Stimulated activated CD4-positive, alpha-beta T cell treated with anti-CD3 and anti-CD28 coated beads, Interleukin-12 subunit alpha, Interleukin-12 subunit beta, amount 100 ng/mL, for 48 hours (primary cell): Measurements from ENCODE around the gene DAZAP1.

Experiments used
- DNase-seq, 3 donors: peaks; one replicate each; pipeline ENCODE4 v3.0.0-alpha.2; 2020; ENCODE audit warnings: low read depth in 2 of 3, low spot score in 1 of 3

The DAZAP1 gene

GRCh38 chr19:1377176-1377964 lies 30.0 kb upstream of the DAZAP1 start:
- DNase-seq = no peak

- no peak for DNase-seq
Measured at GRCh38 chr19:1377965-1378785, 29.2 kb upstream of the DAZAP1 start.

- DNase-seq = no peak
Measured at GRCh38 chr19:1379126-1379905, 28.1 kb upstream of the DAZAP1 start.

- no peak for DNase-seq
Measured at GRCh38 chr19:1379961-1380489, 27.4 kb upstream of the DAZAP1 start.

- no peak for DNase-seq
Measured at GRCh38 chr19:1382250-1382649, 25.1 kb upstream of the DAZAP1 start.

DNA sequence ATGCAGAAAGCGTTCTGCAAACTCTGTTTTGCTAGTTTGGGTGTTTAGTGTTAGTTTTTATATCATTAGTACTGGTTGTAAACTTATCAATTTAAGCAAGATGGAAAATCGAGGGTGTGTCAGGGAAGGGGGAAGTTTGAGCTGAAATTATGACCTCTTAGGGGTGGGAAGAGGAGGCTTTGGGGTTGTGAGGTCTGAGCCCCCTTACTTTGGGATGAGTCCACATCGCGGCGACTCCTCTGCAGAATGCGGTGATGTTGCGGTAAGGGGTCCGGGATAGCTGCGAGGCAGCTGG lies 24.4 kb upstream of the DAZAP1 start:
- DNase-seq = no peak

GRCh38 chr19:1383312-1384084 lies 23.9 kb upstream of the DAZAP1 start, which contains the start of gene NDUFS7:
Gene NDUFS7, plus strand, starts transcription at chr19:1383907. Its CDS starts 20 bp downstream, at chr19:1383927.
- peak; percentile 87 to 98 (median 88) for DNase-seq

DNA sequence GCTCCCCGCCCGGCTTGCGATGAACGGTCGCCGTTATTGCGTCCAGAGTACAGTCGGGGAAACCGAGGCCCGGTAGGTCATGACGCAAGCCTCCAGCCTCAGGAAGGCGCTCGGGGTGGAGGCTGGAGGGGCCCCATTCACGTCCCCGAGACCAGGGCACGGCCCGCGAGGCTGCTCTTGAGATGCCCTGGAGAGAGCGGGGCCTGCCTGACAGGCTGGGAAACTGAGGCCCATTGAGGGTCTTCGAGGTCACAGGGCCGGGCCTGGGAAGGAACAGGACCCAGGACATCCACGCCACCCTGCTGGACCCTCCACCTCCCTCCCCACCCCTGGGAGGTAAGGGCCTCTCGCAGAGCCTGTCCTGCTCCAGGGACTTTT lies 23.3 kb upstream of the DAZAP1 start:
- no peak for DNase-seq

- DNase-seq = no peak
Measured at GRCh38 chr19:1384478-1385110, 22.8 kb upstream of the DAZAP1 start.

DNA sequence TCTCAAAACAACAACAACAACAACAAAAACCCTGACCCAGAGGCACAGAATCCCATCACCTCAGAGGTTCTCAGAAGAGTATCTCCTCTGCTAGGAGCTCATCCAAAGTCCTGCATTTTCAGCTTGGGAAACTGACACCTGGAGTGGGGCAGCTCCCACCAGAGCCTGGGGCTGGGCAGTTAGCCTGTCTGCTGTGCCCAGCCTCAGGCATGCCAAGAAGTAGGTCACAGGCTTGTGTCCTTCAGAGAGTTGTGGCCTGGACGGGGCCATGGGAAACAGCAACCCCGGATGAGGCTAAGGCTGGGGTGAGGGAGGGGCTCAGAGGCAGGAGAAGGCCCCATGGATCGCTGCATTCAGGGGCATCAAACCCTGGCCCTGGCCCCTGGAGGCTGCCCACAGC lies 21.6 kb upstream of the DAZAP1 start:
- no peak for DNase-seq

DNA sequence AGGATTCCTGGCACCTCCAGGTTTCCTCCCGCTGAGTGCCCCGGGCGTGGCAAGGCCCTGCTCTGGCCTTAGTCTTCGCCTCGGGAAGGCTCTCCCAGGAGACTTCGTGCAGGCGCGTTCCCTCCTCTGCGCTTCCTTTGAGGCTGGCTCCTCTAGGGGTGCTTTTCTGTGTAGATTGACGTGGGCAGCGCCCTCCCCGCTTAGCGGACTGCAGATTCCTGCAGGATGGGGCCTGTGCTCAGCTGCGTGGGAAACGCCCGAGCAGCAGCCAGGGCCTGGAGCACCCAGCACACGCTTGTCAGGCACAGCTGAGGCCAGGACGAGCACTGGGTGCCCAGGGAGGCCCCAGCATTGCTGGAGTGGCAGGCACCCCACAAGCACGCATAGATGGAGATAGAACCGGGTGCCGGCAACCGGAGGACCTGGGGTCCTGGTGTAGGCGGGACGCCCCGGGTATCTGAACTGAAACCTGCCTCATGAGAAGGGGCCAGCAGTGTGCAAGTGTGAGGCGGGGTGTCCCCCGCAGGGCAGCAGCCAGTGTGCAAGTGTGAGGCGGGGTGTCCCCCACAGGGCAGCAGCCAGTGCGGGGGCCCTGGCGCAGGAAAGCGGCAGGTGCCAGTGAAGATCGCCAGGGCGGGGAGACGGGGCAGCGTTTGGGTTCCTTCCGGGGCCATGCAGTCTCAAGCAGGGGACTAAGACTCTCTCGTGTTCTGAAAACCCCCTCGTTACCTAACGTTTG lies 20.3 kb upstream of the DAZAP1 start:
- no peak for DNase-seq

GRCh38 chr19:1387684-1388636 lies 19.4 kb upstream of the DAZAP1 start:
- no peak for DNase-seq

DNA sequence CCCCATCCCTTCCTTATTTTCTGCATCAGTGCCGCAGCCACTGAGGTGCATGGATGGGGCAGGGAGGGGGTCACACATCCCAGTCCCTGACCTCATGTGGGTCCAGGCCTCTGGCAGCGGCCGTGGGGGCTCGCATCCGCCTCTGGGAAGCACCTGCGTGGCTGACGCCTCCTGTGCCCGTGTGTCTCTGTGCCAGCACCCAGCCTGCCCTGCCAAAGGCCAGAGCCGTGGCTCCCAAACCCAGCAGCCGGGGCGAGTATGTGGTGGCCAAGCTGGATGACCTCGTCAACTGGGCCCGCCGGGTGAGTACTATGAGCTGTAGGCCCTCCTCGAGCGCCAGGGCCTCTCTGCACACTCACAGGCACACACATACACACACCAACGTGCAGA lies 18.8 kb upstream of the DAZAP1 start:
- no peak for DNase-seq

- no peak for DNase-seq
Measured at GRCh38 chr19:1389033-1389940, 18.1 kb upstream of the DAZAP1 start.

DNA sequence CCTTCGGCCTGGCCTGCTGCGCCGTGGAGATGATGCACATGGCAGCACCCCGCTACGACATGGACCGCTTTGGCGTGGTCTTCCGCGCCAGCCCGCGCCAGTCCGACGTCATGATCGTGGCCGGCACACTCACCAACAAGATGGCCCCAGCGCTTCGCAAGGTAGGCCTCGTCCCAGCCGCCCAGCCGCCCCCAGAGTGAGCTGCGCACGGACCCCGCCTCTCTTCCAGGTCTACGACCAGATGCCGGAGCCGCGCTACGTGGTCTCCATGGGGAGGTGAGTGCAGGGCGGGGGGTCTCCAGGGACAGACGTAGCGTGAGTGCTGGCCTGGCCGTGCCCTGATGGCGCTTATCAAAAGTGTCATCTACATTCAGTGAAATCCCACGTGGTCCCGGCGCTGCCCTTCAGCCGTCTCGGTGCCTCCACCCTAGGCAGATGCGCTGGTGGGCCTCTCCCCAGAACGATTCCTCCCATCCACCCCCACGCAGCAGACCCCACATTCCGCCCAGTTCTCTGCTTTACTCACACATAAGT lies 16.4 kb upstream of the DAZAP1 start:
- no peak for DNase-seq

- no peak for DNase-seq
Measured at GRCh38 chr19:1392407-1392806, 15.0 kb upstream of the DAZAP1 start.

DNA sequence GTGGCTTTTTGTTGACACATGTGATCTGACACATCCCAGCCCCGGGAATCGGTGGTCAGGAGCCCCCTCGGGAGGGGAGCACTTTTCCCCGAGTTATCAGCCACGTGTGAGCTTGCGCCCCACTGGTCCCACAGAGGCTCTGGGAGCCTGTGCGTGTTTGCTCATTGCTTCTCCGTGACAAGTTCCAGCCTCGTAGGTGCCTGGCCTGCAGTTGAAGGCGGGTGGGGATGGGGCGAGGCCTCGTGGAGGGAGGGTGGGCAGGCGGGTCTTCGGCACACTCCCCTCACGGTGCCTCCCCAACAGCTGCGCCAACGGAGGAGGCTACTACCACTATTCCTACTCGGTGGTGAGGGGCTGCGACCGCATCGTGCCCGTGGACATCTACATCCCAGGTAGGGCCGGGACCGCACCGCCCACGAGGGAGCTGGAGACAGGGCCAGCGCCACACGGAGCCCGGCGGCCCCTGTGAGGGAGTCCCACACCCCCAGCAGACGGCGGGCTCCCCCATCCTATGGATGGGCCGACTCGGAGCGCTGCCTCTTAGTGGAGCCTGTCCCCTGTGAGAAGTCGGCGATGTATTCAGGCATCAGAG lies 14.4 kb upstream of the DAZAP1 start:
- no peak for DNase-seq
